ENCODE results near the gene PLSCR2. TPM values are rescaled to one million over a fixed set of nuclear protein-coding genes. Genes with fewer than 3 reads are reported as not detected.
"Not testable (repeated sequence)": the region's sequence is repeated elsewhere in the genome, so short reads cannot be mapped to it uniquely, and the experiment has no call there.

Gene PLSCR2
- total RNA-seq, 1 donor from 2014 or later, result 1.4 TPM

GRCh38 chr3:146416366-146416765, 53.0 kb downstream of the PLSCR2 start:
- no peak for DNase-seq (ENCODE audit: low read depth)

GRCh38 chr3:146414010-146414409, 55.4 kb downstream of the PLSCR2 start:
- DNase-seq (ENCODE audit: low read depth), result no peak

DNA sequence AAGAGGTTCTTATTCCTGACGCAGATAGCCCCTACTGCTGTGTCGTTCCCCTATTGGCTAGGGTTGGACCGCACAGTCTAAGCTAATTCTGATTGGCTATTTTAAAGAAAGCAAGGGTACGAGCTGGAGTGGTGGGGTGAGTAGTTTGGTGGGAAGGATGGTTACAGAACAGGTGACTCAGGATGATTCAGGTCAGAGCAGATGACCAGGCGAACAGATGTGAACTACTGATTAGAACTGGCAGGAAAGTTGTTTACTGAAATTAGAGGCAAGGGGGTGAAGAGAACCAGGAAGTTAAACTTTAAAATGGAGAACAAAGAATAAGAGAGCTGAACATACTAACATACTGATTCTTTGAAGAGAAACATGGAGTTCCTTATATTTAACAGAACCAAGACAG, 56.6 kb downstream of the PLSCR2 start:
- not testable (repeated sequence) for DNase-seq (ENCODE audit: low read depth)

GRCh38 chr3:146407956-146408355, 61.4 kb downstream of the PLSCR2 start:
- no peak for DNase-seq (ENCODE audit: low read depth)

DNA sequence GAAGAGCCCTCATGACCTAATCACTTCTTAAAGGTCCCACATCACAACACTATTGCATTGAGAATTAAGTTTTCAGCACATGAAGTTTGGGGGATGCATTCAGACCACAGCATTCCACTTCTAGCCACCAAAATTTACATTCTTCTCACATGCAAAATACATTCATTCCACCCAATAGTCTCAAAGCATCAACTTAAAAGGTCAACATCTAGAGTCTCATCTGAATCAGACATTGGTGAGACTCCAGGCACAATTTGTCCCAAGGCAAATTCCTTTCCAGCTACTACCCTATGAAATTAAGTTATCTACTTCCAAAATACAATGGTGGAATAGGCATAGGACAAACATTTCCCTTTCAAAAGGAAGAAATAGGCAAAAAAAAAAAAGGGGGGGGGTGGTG, 64.9 kb downstream of the PLSCR2 start:
- DNase-seq (ENCODE audit: low read depth), result no peak

GRCh38 chr3:146403792-146404191, 65.6 kb downstream of the PLSCR2 start:
- DNase-seq (ENCODE audit: low read depth), result no peak

DNA sequence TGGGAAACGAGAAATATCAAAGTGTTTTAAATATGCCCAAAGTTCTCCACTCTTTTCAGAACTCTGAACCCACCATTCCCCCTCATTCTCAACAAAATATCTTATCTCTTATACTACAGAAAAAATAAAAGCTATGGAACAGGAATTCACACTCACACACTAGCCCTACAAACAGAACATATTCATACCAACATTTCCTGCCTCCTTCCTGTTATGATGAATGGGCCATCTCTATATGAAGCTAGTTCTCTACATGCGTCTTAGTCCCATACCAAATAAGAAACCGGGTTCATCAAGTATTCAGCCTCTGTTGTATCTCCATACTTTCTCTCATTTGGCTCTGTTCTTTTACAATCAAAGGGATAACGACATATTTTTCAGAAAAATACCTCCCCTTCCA, 72.6 kb downstream of the PLSCR2 start:
- no peak for DNase-seq (ENCODE audit: low read depth)

- DNase-seq (ENCODE audit: low read depth), result no peak
Measured at GRCh38 chr3:146395164-146395563, 74.2 kb downstream of the PLSCR2 start.

GRCh38 chr3:146390957-146391356, 78.4 kb downstream of the PLSCR2 start:
- peak; percentile 38 for DNase-seq (ENCODE audit: low read depth)

DNA sequence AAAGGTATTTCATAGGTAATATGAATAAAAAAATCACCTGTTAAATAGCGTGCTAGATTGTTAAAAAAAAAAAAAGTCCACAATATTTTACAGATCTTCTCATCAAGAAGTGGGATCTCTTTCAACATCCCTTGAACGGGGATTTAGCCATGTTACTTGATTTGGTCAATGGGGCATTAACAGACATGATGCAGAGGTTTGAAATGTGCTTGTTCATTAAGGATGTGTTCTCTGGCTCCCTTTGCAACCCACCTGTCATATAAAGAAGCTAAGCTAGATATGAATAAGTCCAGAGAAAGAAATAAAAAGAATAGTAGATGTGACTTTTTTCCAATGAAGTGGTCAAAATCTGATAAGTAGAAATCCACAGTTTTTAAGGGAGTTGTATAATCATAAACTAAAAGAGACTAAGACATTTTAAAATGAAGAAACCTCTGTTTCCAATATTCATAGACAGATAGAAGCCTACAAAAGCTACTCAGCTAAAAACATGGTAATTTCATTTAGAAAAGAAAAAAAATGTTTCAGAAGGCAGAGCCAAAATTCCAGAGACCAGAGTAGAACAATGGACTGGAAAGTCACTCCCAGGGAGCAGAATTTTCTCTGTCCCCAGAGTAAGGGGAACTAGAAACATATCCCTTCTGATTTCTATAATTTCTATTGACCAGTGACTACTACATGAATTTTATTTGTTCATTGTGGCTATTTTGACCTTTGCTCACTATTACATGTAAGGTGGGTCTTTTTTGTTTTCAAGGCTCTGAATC, 79.2 kb downstream of the PLSCR2 start:
- DNase-seq (ENCODE audit: low read depth), result no peak

GRCh38 chr3:146387566-146387965, 81.8 kb downstream of the PLSCR2 start:
- DNase-seq (ENCODE audit: low read depth), result peak; percentile 46

GRCh38 chr3:146386936-146387335, 82.4 kb downstream of the PLSCR2 start:
- DNase-seq (ENCODE audit: low read depth), result peak; percentile 22

DNA sequence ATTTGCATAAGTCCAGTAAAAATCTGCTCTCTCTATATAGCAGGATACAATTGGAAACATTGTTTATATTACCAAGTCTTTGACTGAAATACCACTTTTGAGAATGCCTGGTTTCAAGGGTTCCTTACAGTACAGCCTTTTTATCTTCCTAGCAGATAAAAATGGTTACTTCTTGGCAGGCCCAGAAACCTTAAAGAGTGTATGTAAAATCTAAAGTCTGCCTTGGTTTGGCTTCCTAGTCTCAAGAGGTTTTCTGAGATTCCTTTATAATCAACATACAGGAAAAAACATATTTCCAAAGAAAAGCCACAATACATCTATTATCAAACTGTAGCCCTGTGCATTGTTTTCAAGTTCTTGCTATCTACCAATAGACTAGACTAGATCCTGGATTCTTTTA, 84.6 kb downstream of the PLSCR2 start:
- DNase-seq (ENCODE audit: low read depth), result no peak

Other genes with a start within 250 kb of the PLSCR2 start
- 2.4 and 3.2 TPM in 2 replicates for gene PLSCR4, start 218.5 kb downstream of the PLSCR2 start, total RNA-seq
- 183 and 292 TPM in 2 replicates for gene PLSCR1, start 75.0 kb upstream of the PLSCR2 start, total RNA-seq
- gene PLSCR5, start 135.8 kb upstream of the PLSCR2 start, total RNA-seq, result not detected in 2 replicates

All from renal cortical epithelial cell (primary cell).